ENCODE measurements around the gene SETD5.

DNA sequence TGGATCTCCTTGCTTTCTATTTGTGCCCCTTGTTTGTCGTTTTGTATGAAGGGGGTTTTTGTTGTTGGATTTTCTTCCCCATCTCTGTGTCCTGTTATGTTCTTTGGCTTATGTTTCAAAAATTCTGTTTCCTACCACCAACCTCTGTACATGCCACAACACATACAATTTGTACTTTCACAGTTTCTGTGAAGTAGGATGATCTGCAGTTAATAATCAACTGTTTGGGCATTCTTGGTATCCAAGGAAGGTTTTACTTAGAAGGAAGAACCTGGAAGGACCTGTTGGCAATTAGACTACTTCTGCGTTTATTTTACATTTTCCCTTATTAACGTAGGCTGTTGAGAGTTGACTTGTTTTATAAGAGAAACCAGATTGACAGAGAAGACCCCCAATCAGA, 8.3 kb downstream of the SETD5 start:
- no peak for TF ChIP-seq CTCF (IDR thresholded peaks at IDR 0.05; ENCODE audit: extremely low read depth in 1 of 2, insufficient read depth in 1 of 2, low read depth in 1 of 2, low read length in 2 of 2)
- TF ChIP-seq POLR2A (IDR thresholded peaks at IDR 0.05; ENCODE audit: low read depth, low read length) = no peak
- TF ChIP-seq MYC (IDR thresholded peaks at IDR 0.05; ENCODE audit: low read depth, low read length) = no peak
- no peak for TF ChIP-seq EZH2 (IDR thresholded peaks at IDR 0.05; ENCODE audit: borderline replicate concordance, low read depth, low read length, severe bottlenecking)
- TF ChIP-seq, protein P1, sequence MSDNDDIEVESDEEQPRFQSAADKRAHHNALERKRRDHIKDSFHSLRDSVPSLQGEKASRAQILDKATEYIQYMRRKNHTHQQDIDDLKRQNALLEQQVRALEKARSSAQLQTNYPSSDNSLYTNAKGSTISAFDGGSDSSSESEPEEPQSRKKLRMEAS (IDR thresholded peaks at IDR 0.05; ENCODE audit: insufficient read depth, insufficient read length) = no peak
- no peak for TF ChIP-seq JUN (IDR thresholded peaks at IDR 0.05; ENCODE audit: borderline replicate concordance, insufficient read depth, insufficient read length, low read depth)
- no peak for TF ChIP-seq POLR2AphosphoS5 (IDR thresholded peaks at IDR 0.05; ENCODE audit: insufficient read depth, low read depth, low read length)
- no peak for TF ChIP-seq FOS (IDR thresholded peaks at IDR 0.05; ENCODE audit: borderline replicate concordance, insufficient read depth, low read length)

All from endothelial cell of umbilical vein (primary cell).